HEK293 (cell line): ENCODE measurements around the gene ACSS2.

Experiments used
- CTCF ChIA-PET: fragments of 350-600 bp; formaldehyde crosslinking; extraction: SDS; loops from one replicate; lab custom pipeline; 2021; ENCODE audit warnings: antibody characterized with exemption; lab: Yijun Ruan, JAX
- POLR2A ChIA-PET: fragments of 300-600 bp; formaldehyde crosslinking; extraction: SDS; loops from one replicate; lab custom pipeline; 2020; ENCODE audit warnings: antibody characterized with exemption, inconsistent platforms; lab: Yijun Ruan, JAX
- H3K27ac ChIP-seq: fragments of 200-500 bp; sonication (Bioruptor generic); 2 replicates; pipeline ENCODE4 v1.5.1; 2014; ENCODE audit warnings: low read depth, low read length, control low read depth, inconsistent platforms; ENCODE audit errors: extremely low read depth
- H3K36me3 ChIP-seq, 2 experiments: fragments of 200-500 bp in 1 of 2; sonication (Bioruptor generic) in 1 of 2; 1 replicate in 1 of 2; 2 replicates in 1 of 2; pipeline ENCODE4 v1.5.1; 2014 to 2017; ENCODE audit warnings: inconsistent platforms in 2 of 2, low read length in 2 of 2; ENCODE audit not compliant: control insufficient read depth in 2 of 2, insufficient read depth in 1 of 2
- H3K4me1 ChIP-seq: fragments of 200-500 bp; sonication (Bioruptor generic); 2 replicates; pipeline ENCODE4 v1.5.1; 2014; ENCODE audit warnings: mild to moderate bottlenecking, low read length, inconsistent platforms; ENCODE audit not compliant: control insufficient read depth, insufficient read depth
- H3K4me3 ChIP-seq: 2 replicates; pipeline ENCODE4 v1.5.1; 2011; ENCODE audit warnings: low read depth, mild to moderate bottlenecking, control low read depth, low read length, moderate library complexity
- H3K9me3 ChIP-seq: fragments of 200-500 bp; sonication (Bioruptor generic); 2 replicates; pipeline ENCODE4 v1.5.1; 2014; ENCODE audit warnings: low read depth, low read length, inconsistent platforms; ENCODE audit not compliant: control insufficient read depth, insufficient read depth
- GLI2 ChIP-seq: fragments of 450-650 bp; formaldehyde crosslinking; IDR thresholded peaks from 2 replicates; pipeline ENCODE4; 2017; ENCODE audit warnings: missing biosample characterization, missing genetic modification characterization, low read depth, borderline replicate concordance
- GLI4 ChIP-seq: fragments of 450-650 bp; formaldehyde crosslinking; IDR thresholded peaks from 2 replicates; pipeline ENCODE4 v1.5.1; 2016; ENCODE audit warnings: missing biosample characterization, missing genetic modification characterization
- HOXA7 ChIP-seq: sonication (generic); formaldehyde crosslinking; IDR thresholded peaks from 2 replicates; pipeline ENCODE4 v1.8.1; 2022; ENCODE audit warnings: missing genetic modification reagents, borderline replicate concordance
- KLF1 ChIP-seq: fragments of 450-650 bp; formaldehyde crosslinking; IDR thresholded peaks from 2 replicates; pipeline ENCODE4 v1.5.1; 2016; ENCODE audit warnings: missing biosample characterization, missing genetic modification characterization
- OSR2 ChIP-seq: fragments of 450-650 bp; formaldehyde crosslinking; IDR thresholded peaks from 2 replicates; pipeline ENCODE4 v1.5.1; 2016; ENCODE audit warnings: missing biosample characterization, missing genetic modification characterization
- OVOL3 ChIP-seq: fragments of 450-650 bp; formaldehyde crosslinking; IDR thresholded peaks from 2 replicates; pipeline ENCODE4 v1.5.1; 2016; ENCODE audit warnings: missing biosample characterization, missing genetic modification characterization
- SCRT1 ChIP-seq: fragments of 450-650 bp; formaldehyde crosslinking; IDR thresholded peaks from 2 replicates; pipeline ENCODE4 v1.5.1; 2016; ENCODE audit warnings: missing biosample characterization, missing genetic modification characterization, borderline replicate concordance
- SP7 ChIP-seq: fragments of 450-650 bp; formaldehyde crosslinking; IDR thresholded peaks from 2 replicates; pipeline ENCODE4 v1.5.1; 2016; ENCODE audit warnings: missing biosample characterization, missing genetic modification characterization
- YY2 ChIP-seq: fragments of 450-650 bp; formaldehyde crosslinking; IDR thresholded peaks from 2 replicates; pipeline ENCODE4 v1.5.1; 2016; ENCODE audit warnings: missing biosample characterization, missing genetic modification characterization
- ZBTB21 ChIP-seq: fragments of 450-650 bp; formaldehyde crosslinking; IDR thresholded peaks from 2 replicates; pipeline ENCODE4 v1.5.1; 2017; ENCODE audit warnings: missing biosample characterization, missing genetic modification characterization
- ZBTB7A ChIP-seq: fragments of 450-650 bp; formaldehyde crosslinking; IDR thresholded peaks from 2 replicates; pipeline ENCODE4 v1.5.1; 2016; ENCODE audit warnings: low read depth, missing biosample characterization, missing genetic modification characterization
- ZNF133 ChIP-seq: fragments of 450-650 bp; formaldehyde crosslinking; IDR thresholded peaks from 2 replicates; pipeline ENCODE4 v1.5.1; 2016; ENCODE audit warnings: missing biosample characterization, missing genetic modification characterization
- ZNF157 ChIP-seq: fragments of 450-650 bp; formaldehyde crosslinking; IDR thresholded peaks from 2 replicates; pipeline ENCODE4 v1.5.1; 2016; ENCODE audit warnings: missing biosample characterization, missing genetic modification characterization
- ZNF23 ChIP-seq: fragments of 450-650 bp; formaldehyde crosslinking; IDR thresholded peaks from 2 replicates; pipeline ENCODE4 v1.5.1; 2016; ENCODE audit warnings: missing biosample characterization, missing genetic modification characterization, borderline replicate concordance
- ZNF354C ChIP-seq: fragments of 450-650 bp; formaldehyde crosslinking; IDR thresholded peaks from 2 replicates; pipeline ENCODE4 v1.5.1; 2016; ENCODE audit warnings: missing biosample characterization, missing genetic modification characterization, low read depth, borderline replicate concordance
- ZNF362 ChIP-seq: fragments of 450-650 bp; formaldehyde crosslinking; IDR thresholded peaks from 2 replicates; pipeline ENCODE4 v1.5.1; 2016; ENCODE audit warnings: missing biosample characterization, missing genetic modification characterization
- ZNF473 ChIP-seq: fragments of 450-650 bp; formaldehyde crosslinking; IDR thresholded peaks from 2 replicates; pipeline ENCODE4 v1.5.1; 2017; ENCODE audit warnings: missing biosample characterization, missing genetic modification characterization
- ZNF585B ChIP-seq: fragments of 450-650 bp; formaldehyde crosslinking; IDR thresholded peaks from 2 replicates; pipeline ENCODE4 v1.5.1; 2016; ENCODE audit warnings: missing biosample characterization, missing genetic modification characterization
- ZNF596 ChIP-seq: fragments of 450-650 bp; IDR thresholded peaks from 2 replicates; pipeline ENCODE4 v1.5.0; 2018; ENCODE audit warnings: missing biosample characterization, mild to moderate bottlenecking, missing genetic modification characterization, moderate library complexity
- ZNF624 ChIP-seq: fragments of 450-650 bp; formaldehyde crosslinking; IDR thresholded peaks from 2 replicates; pipeline ENCODE4 v1.5.1; 2017; ENCODE audit warnings: missing biosample characterization, missing genetic modification characterization
- ZNF660 ChIP-seq: fragments of 450-650 bp; IDR thresholded peaks from 2 replicates; pipeline ENCODE4 v1.5.1; 2018; ENCODE audit warnings: missing biosample characterization, mild to moderate bottlenecking, missing genetic modification characterization
- ZNF768 ChIP-seq: fragments of 450-650 bp; formaldehyde crosslinking; IDR thresholded peaks from 2 replicates; pipeline ENCODE4 v1.5.1; 2018; ENCODE audit warnings: missing biosample characterization, mild to moderate bottlenecking, missing genetic modification characterization
- ZNF777 ChIP-seq: fragments of 450-650 bp; formaldehyde crosslinking; IDR thresholded peaks from 2 replicates; pipeline ENCODE4 v1.5.1; 2017; ENCODE audit warnings: missing biosample characterization, missing genetic modification characterization, borderline replicate concordance
- ZNF843 ChIP-seq: fragments of 450-650 bp; formaldehyde crosslinking; IDR thresholded peaks from 2 replicates; pipeline ENCODE4 v1.5.1; 2016; ENCODE audit warnings: missing biosample characterization, missing genetic modification characterization
- ZSCAN16 ChIP-seq: fragments of 450-650 bp; formaldehyde crosslinking; IDR thresholded peaks from 2 replicates; pipeline ENCODE4 v1.5.1; 2016; ENCODE audit warnings: missing biosample characterization, missing genetic modification characterization
- ZSCAN23 ChIP-seq: fragments of 450-650 bp; formaldehyde crosslinking; IDR thresholded peaks from 2 replicates; pipeline ENCODE4 v1.5.1; 2016; ENCODE audit warnings: missing biosample characterization, missing genetic modification characterization
- ZSCAN30 ChIP-seq: fragments of 450-650 bp; IDR thresholded peaks from 2 replicates; pipeline ENCODE4 v1.5.1; 2018; ENCODE audit warnings: missing biosample characterization, mild to moderate bottlenecking, missing genetic modification characterization, moderate library complexity
- TF ChIP-seq, protein P1 (sequence below): fragments of 450-650 bp; formaldehyde crosslinking; IDR thresholded peaks from 2 replicates; pipeline ENCODE4 v1.5.1; 2017; ENCODE audit warnings: missing biosample characterization, missing genetic modification characterization

Gene ACSS2

GRCh38 chr20:34907616-34908469 lies 31.4 kb downstream of the ACSS2 start (continued):
- TF ChIP-seq ZNF660 (tag by site-specific recombination) = no peak
- no peak for TF ChIP-seq ZNF157 (tag by site-specific recombination)
- TF ChIP-seq SCRT1 (tag by site-specific recombination) = no peak
- no peak for TF ChIP-seq ZNF768 (tag by site-specific recombination)
- TF ChIP-seq GLI4 (tag by site-specific recombination) = no peak
- 0 out of 2 replicates have a peak, but pooled peaks have one; percentile 23 for TF ChIP-seq ZSCAN30 (tag by site-specific recombination)
- TF ChIP-seq, all 188 proteins: peak for 21

GRCh38 chr20:34915131-34915530 lies 38.7 kb downstream of the ACSS2 start:
- ChIA-PET CTCF (no interaction called here), POLR2A (no interaction called here)
- no peaks in the 10 kb centered on the region for H3K4me1 ChIP-seq
- TF ChIP-seq ZBTB7A (tag by site-specific recombination) = no peak
- TF ChIP-seq ZNF843 (tag by site-specific recombination) = no peak
- TF ChIP-seq YY2 (tag by site-specific recombination) = no peak
- no peak for TF ChIP-seq SP7 (tag by site-specific recombination)
- TF ChIP-seq OVOL3 (tag by site-specific recombination) = no peak
- TF ChIP-seq HOXA7 = no peak
- TF ChIP-seq, protein P1, sequence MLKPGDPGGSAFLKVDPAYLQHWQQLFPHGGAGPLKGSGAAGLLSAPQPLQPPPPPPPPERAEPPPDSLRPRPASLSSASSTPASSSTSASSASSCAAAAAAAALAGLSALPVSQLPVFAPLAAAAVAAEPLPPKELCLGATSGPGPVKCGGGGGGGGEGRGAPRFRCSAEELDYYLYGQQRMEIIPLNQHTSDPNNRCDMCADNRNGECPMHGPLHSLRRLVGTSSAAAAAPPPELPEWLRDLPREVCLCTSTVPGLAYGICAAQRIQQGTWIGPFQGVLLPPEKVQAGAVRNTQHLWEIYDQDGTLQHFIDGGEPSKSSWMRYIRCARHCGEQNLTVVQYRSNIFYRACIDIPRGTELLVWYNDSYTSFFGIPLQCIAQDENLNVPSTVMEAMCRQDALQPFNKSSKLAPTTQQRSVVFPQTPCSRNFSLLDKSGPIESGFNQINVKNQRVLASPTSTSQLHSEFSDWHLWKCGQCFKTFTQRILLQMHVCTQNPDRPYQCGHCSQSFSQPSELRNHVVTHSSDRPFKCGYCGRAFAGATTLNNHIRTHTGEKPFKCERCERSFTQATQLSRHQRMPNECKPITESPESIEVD (tag by site-specific recombination) = no peak
- no peak for TF ChIP-seq ZBTB21 (tag by site-specific recombination)
- peaks cover 0 to 8% of the 10 kb centered on the region in 2 experiments; a peak in 1 of 3 replicates for H3K36me3 ChIP-seq
- no peaks in the 10 kb centered on the region for H3K9me3 ChIP-seq
- no peak overlapping the region for H3K4me3 ChIP-seq
- H3K27ac ChIP-seq = no peak overlapping the region

DNA sequence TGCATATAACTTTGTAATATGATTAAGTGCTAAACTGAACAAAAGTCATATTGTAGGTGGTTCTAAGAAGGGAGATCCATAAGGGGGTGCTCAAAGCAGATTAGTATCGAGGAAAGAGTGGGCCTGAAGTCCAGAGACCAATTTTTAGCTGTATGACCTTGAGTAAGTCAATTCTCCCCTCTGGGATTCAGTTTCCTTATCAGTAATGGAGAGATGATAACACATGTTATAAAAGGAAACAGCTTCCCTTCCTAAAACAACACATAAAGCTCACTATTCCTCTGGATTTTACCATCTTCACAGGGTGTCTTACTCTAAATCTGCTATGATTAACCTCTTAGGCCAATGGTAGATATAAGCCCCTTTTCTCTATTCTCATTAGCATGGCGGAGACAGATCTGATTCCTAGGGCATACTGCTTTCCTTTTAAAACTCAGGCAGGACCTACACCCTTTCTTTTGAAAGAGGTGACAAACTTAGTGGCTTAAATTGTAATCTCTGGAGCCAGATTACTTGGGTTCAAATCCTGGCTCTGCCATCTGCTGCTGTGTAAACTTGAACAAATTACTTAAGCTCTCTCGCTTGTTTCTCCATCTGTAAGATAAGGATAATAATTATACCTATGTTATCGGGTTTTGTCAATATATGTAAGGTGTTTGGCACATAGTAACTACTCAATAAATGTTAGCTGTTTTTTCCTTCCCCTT lies 39.5 kb downstream of the ACSS2 start:
- H3K27ac ChIP-seq = no peak overlapping the region
- ChIA-PET CTCF (interaction anchor here (0.6 to 1.0 kb wide), 2 partner anchors 42 to 683 kb away, joined by 3 to 6 read pairs; no protein-coding TSS in a partner anchor), POLR2A (no interaction called here)
- no peak overlapping the region for H3K4me3 ChIP-seq
- H3K9me3 ChIP-seq = no peaks in the 10 kb centered on the region
- H3K4me1 ChIP-seq = no peaks in the 10 kb centered on the region
- peaks cover 0 to 15% of the 10 kb centered on the region in 2 experiments; a peak in 1 of 3 replicates for H3K36me3 ChIP-seq
- TF ChIP-seq ZSCAN23 (tag by site-specific recombination) (no peak), OVOL3 (tag by site-specific recombination) (no peak), ZNF362 (tag by site-specific recombination) (no peak), ZNF473 (tag by site-specific recombination) (no peak), ZNF596 (tag by site-specific recombination) (no peak), OSR2 (tag by site-specific recombination) (no peak), ZNF354C (no peak), ZNF777 (tag by site-specific recombination) (no peak), ZSCAN16 (tag by site-specific recombination) (no peak), ZNF133 (tag by site-specific recombination) (no peak), KLF1 (tag by site-specific recombination) (no peak), ZNF585B (tag by site-specific recombination) (no peak), ZNF624 (tag by site-specific recombination) (no peak), ZNF23 (tag by site-specific recombination) (no peak), GLI2 (no peak)
- TF ChIP-seq, all 188 proteins: peak for 0
